IPS DF 4.7 (cell line): ENCODE data around the gene SNX24.
A peak's percentile ranks its signal among the peaks of the same experiment; 100 is the strongest.
"Not testable (repeated sequence)": the region's sequence is repeated elsewhere in the genome, so short reads cannot be mapped to it uniquely, and the experiment has no call there.

ENCODE experiments used
- DNase-seq: peaks from one replicate; pipeline ENCODE4 v3.0.0-alpha.2; 2013; ENCODE audit warnings: low spot score; ENCODE audit errors: extremely low read depth

SNX24 gene

GRCh38 chr5:122845229-122846050 lies at the start of gene SNX24:
Gene SNX24, plus strand, starts transcription at chr5:122845613. Its CDS starts 21 bp downstream, at chr5:122845634.
- DNase-seq = peak; percentile 30

DNA sequence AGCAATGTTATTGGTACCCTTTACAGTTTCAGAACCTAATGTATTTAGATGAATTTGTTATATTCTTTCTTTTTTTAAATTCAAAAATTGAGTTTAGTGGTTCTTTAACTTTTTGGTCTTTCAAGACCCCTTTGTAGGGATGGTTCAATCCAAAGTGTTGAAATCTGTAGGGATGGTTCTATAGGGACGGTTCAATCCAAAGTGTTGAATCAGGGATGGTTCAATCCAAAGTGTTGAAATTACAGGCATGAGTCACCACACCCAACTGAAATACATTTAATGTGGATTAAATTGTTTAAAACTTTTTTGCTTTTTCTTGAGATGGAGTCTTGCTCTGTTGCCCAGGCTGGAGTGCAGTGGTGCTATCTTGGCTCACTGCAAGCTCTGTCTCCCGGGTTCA lies 39.9 kb upstream of the SNX24 start:
- no peak for DNase-seq

DNA sequence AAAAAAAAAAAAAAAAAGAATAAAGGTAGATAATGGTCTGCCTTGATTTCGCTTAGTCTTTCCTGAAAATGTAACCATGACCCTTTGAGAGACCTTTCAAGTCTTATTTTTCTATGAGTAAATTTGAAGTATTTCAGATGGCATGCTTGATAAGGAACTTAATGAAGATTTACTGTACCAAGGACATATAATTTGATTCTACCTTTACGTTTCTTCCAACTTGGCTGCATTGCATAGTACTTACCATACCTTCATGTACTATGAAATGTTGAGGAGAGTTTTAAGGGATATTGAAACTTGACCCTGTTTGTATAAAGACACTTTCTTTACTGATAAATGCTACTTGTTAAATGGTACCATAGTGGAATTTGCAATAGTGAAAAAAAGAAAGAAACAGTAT lies 35.0 kb upstream of the SNX24 start:
- DNase-seq = no peak

- DNase-seq = no peak
Measured at GRCh38 chr5:122815218-122815767, 30.1 kb upstream of the SNX24 start.

DNA sequence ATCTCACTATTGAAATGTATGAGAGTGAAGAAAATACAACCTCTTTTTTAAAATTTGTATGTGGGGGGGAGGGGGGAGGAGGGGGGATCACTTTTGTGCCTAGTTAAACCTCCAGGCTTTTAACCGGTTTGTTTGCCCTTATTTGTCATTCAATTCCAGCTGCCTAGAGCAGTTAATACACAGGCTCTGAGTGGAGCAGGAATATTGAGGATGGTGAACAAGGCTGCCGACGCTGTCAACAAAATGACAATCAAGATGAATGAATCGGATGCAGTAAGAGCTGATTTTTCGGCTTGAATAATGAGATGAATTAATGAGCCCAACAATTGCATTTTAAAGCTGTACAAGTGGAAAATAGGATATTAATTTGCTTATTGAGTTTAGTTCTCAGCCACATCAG lies 28.7 kb upstream of the SNX24 start:
- DNase-seq = no peak

- no peak for DNase-seq
Measured at GRCh38 chr5:122831984-122832383, 13.4 kb upstream of the SNX24 start.

GRCh38 chr5:122835681-122836080 lies 9.7 kb upstream of the SNX24 start:
- DNase-seq = no peak

- no peak for DNase-seq
Measured at GRCh38 chr5:122836947-122837346, 8.5 kb upstream of the SNX24 start.

DNA sequence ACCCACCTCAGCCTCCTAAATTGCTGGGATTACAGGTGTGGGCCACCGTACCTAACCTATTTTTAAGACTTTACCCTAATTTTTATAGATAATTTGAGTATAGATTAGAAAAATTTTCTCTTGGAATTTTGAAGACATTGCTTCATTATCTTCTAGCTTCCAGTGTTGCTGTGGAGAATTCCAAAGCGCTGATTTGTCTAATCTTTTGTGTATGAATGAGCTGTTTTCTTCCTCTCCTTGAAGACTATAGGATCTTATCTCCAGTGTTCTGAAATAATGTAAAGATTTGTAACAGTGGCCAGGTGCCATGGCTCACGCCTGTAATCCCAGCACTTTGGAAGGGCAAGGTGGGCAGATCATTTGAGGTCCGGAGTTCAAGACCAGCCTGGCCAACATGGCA lies 5.7 kb upstream of the SNX24 start:
- no peak for DNase-seq

DNA sequence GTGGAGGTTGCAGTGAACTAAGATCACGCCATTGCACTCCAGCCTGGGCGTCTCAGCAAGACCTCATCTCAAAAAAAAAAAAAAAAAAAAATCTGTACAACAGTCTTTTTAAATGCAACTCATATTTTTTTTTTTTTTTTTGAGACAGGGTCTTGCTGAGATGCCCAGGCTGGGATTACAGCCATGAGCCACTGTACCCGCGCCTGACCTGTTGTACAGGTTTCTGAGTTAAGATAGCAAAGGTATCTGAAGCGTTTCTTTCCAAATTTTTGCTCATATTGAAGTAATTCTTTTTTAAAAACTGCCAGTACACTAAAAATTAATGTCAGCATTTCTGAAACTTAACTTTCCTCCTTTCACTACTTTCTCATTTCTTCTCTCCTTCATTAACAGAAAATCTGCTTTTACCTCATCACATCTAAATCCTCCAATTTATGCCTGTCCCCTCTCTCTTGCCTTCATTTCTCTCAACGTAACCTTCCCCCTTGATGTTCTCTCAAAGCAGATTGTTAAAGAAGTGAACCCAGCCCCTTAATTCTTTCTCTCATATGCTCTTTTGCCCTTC lies 3.3 kb upstream of the SNX24 start:
- DNase-seq = no peak

DNA sequence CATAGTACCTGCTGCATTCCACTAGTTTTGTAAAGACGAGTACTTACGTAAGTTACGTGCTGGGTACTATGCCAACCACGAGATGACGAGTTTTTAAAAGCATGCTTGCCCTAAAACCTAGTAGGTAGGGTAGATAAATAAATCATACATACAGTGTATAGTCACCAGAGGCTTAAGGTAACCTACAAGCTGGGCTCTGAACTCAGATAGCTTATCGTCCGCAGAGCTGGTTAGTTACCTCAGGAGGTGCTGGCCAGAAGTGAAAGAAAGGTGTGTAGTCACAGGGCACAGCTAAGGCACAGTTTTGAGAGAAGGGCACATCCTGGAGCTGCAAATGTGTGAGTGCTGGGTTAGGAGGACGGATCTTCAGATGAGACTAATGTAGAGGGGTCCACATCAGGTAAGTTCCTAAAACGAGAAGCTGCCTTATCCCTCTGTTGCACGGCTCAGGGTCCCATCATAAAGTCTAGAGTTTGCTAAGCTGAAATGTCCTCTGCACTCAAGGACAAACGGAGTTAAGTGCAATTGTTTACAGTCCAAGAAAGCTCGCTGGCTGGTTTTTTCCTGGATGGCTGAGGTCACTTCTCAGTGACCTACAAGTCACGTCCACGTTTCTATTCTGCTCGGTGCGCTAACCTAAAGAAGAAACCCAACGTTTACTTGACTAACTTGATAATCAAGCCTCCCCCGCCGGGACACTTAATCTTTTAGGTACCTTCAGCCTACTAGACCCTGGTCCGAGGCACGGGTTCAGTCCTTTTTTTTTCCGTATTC lies 1.1 kb upstream of the SNX24 start:
- DNase-seq = no peak

DNA sequence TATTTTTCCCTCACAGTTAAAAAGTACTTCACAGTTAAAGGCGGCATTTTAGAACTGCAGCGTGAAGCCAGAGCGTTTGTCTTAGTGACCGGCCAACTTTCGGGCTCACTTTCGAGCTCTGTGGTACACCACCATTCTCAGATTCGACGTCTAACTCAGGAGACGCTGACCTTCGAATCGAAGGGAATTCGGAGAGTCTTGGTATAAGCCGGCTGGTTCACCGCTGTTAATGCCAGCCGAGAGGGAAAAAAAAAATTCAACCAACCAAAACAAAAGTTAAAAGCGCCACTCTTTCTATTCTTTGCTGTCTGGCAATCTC lies 544 bp upstream of the SNX24 start:
- no peak for DNase-seq

DNA sequence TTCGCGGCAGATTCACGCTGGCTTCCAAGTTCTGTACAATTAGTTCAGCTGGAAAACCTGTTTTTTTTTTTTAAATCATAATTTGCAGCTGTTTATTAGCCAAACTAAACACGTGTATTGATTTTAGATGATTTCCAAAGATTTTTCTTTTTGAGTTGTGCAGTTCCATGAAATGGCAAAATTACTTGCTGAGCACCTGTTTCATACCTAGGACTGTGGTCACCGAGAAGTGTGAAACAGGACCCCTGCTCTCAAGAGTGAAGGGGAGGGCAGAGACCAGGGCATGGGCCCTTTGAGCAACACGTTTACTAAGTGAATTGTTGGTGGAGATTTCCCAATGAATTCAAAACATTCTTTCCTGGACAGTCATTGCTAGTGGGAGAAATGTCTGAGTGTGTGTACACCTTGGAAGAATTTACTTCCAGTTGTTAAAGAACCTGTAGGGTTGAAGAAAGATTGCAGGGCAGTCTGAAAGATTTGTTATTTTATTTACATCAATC lies 688 bp downstream of the SNX24 start:
- DNase-seq = no peak

GRCh38 chr5:122847687-122848081 lies 2.3 kb downstream of the SNX24 start:
- no peak for DNase-seq

DNA sequence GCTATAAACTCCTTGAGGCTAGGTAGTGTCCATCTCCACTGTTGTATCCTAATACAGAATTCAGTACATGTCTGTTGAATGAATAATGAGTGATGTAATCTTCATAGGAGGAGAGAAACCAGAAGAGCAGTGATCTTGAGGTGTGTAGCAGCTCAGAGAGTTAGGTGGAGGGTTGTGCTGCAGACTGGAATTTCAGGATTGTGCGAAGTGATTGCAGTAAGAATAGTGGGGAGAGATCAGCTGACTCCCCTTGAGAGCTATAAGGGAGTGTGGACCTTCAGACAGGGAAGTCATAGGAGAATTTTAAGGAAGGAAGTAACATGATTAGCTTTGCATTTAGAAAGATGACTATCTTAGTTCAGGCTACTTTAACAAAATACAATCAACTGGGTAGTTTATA lies 4.4 kb downstream of the SNX24 start:
- no peak for DNase-seq

DNA sequence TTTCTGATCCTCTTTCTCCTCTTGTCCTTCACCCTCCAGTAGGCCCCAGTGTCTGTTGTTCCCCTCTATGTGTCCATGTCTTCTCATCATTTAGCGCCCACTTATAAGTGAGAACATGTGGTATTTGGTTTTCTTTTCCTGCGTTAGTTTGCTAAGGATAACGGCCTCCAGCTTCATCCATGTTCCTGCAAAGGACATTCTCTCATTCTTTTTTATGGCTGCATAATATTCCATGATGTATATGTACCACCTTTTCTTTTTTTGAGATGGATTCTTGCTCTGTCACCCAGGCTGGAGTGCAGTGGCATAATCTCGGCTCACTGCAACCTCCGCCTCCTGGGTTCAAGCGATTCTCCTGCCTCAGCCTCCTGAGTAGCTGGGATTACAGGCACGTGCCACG lies 12.1 kb downstream of the SNX24 start:
- DNase-seq = not testable (repeated sequence)

DNA sequence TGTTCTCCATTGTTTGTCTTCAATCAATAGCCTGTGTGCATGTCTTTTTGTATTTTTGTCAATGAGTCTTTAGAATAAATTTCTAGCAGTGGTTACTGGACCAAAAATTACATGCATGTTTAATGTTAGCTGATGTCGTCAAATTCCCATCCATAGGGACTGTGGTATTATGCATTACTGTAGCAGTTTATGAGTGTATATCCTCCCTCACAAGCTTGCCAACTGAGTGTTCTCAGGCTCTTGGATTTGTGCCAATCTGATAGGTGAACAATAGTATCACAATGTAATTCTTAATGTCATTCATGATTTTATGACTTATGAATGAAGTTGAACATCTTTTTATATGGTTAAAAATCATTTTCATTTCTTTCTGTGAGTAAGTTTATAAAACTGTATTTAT lies 13.0 kb downstream of the SNX24 start:
- no peak for DNase-seq

DNA sequence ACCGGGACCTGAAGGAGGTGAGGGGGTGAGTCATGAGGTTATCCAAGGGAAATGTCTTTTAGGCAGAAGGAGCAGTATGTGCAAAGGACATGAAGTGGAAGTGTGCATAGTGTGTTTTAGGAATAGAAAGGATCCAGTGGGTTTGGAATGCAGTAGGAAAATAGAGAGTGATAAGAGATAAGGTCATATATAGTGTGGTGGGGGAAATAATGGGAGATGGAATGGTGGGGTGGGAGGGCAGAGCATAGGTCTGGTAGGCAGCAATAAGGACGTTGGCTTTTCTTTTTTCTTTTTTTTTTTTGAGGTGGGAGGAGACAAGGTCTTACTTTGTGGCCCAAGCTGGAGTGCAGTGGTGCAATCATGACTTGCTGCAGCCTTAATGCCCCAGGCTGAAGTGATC lies 17.8 kb downstream of the SNX24 start:
- no peak for DNase-seq

DNA sequence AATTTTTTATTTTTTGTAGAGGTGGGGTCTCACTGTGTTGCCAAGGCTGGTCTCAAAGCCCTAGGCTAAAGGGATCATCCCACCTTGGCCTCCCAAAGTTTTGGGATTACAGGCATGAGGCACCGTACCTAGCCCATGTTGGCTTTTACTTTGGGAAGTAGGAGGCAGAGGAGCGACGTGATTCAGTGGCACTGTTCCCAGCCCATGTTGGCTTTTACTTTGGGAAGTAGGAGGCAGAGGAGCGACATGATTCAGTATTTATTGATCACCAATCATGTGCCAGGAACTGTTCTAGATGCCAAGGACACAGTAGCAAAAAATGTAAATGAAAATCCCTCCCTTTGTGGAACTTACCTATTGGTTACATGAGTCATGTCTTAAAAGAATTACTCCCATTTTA lies 18.3 kb downstream of the SNX24 start:
- DNase-seq = no peak

GRCh38 chr5:122864400-122864799 lies 19.0 kb downstream of the SNX24 start:
- no peak for DNase-seq

DNA sequence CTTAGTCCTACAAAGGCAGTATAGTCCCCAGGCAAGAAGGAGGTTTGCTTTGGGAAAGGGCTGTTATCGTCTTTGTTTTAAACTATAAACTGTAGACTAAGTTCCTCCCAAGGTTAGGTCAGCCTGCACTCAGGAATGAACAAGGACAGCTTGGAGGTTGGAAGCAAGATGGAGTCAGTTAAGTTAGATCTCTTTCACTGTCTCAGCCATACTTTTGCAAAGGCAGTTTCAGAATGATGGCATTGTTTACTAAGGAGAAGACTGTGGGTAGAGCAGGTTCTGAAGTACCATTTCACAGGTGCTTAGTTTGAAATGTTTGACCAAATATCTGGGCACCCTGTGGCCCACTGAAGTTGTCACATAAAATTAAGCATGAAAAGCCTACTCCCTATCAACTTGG lies 19.4 kb downstream of the SNX24 start:
- DNase-seq = no peak

GRCh38 chr5:122870219-122870856 lies 24.9 kb downstream of the SNX24 start:
- no peak for DNase-seq
